HepG2 (cell line): ENCODE measurements around the gene SDHAF3. TPM values are rescaled to one million over a fixed set of nuclear protein-coding genes. Genes with fewer than 3 reads are reported as not detected.

ENCODE experiments used
- ISL2 ChIP-seq: sonication (generic); formaldehyde crosslinking; IDR thresholded peaks from 2 replicates; pipeline ENCODE4 v1.5.0; 2020; ENCODE audit warnings: missing genetic modification reagents
- KDM4B ChIP-seq: sonication (generic); formaldehyde crosslinking; IDR thresholded peaks from 2 replicates; pipeline ENCODE4 v1.4.0; 2020; ENCODE audit warnings: missing genetic modification reagents
- NFIC ChIP-seq: IDR thresholded peaks from 2 replicates; pipeline ENCODE4 v1.6.1; 2012; ENCODE audit warnings: mild to moderate bottlenecking, low read length, inconsistent platforms
- PAX8 ChIP-seq: sonication (generic); formaldehyde crosslinking; IDR thresholded peaks from 2 replicates; pipeline ENCODE4 v1.8.0; 2022; ENCODE audit warnings: mild to moderate bottlenecking, missing genetic modification reagents, borderline replicate concordance
- RARG ChIP-seq: sonication (generic); formaldehyde crosslinking; IDR thresholded peaks from 2 replicates; pipeline ENCODE4 v1.4.0; 2020; ENCODE audit warnings: low read depth, mild to moderate bottlenecking, missing genetic modification reagents
- TGIF2 ChIP-seq: IDR thresholded peaks from 2 replicates; pipeline ENCODE4 v1.6.1; 2016; ENCODE audit warnings: control low read depth, missing compliant biosample characterization
- YY1 ChIP-seq: IDR thresholded peaks from 2 replicates; pipeline ENCODE4 v1.6.1; 2011; ENCODE audit warnings: low read length, low read depth, moderate library complexity, mild to moderate bottlenecking; ENCODE audit not compliant: insufficient read depth, insufficient replicate concordance
- ZNF224 ChIP-seq: sonication (generic); formaldehyde crosslinking; IDR thresholded peaks from 2 replicates; pipeline ENCODE4 v1.5.0; 2020; ENCODE audit warnings: mild to moderate bottlenecking, missing genetic modification reagents
- ZNF30 ChIP-seq: sonication (generic); formaldehyde crosslinking; IDR thresholded peaks from 2 replicates; pipeline ENCODE4 v1.5.0; 2020; ENCODE audit warnings: mild to moderate bottlenecking, missing genetic modification reagents
- ZNF703 ChIP-seq: sonication (generic); formaldehyde crosslinking; IDR thresholded peaks from 2 replicates; pipeline ENCODE4 v1.5.1; 2020; ENCODE audit warnings: missing genetic modification reagents, mild to moderate bottlenecking, moderate library complexity, borderline replicate concordance
- ZNF746 ChIP-seq: sonication (generic); formaldehyde crosslinking; IDR thresholded peaks from 2 replicates; pipeline ENCODE4 v1.8.0; 2022; ENCODE audit warnings: mild to moderate bottlenecking, missing genetic modification reagents
- polyA plus RNA-seq, 8 experiments: library from polyadenylated mRNA; depleted of rRNA in 3 of 8; stranded (reverse) in 7 of 8; unstranded in 1 of 8; fragments of >200 nt; fragmentation: Illumina TruSeq in 4 of 8; extraction: Trizol in 4 of 8; gene quantifications; 2 replicates each; pipeline versions ENCODE4 v1.2.1 to v1.2.3, GENCODE V29; 2011 to 2016; ENCODE audit warnings: low read depth in 4 of 8, missing spikeins in 1 of 8, mixed read lengths in 1 of 8; ENCODE audit not compliant: insufficient read depth in 1 of 8
- total RNA-seq, 5 experiments: library from RNA; depleted of rRNA; stranded (reverse); fragments of >200 nt; fragmentation: Illumina TruSeq; extraction: Trizol; gene quantifications; 2 replicates each; pipeline ENCODE4 v1.2.3, GENCODE V29; 2016; ENCODE audit warnings: low read depth in 1 of 5
- TF ChIP-seq, protein P1 (sequence below): sonication (generic); formaldehyde crosslinking; IDR thresholded peaks from 2 replicates; pipeline ENCODE4 v1.4.0; 2020; ENCODE audit warnings: missing genetic modification reagents
- TF ChIP-seq, protein P2 (sequence below): sonication (generic); formaldehyde crosslinking; IDR thresholded peaks from 2 replicates; pipeline ENCODE4 v1.5.0; 2020; ENCODE audit warnings: missing genetic modification reagents
- TF ChIP-seq, protein P3 (sequence below): sonication (generic); formaldehyde crosslinking; IDR thresholded peaks from 2 replicates; pipeline ENCODE4 v1.4.0; 2020; ENCODE audit warnings: missing genetic modification reagents, mild to moderate bottlenecking, borderline replicate concordance
- TF ChIP-seq, protein P4 (sequence below): sonication (generic); formaldehyde crosslinking; IDR thresholded peaks from 2 replicates; pipeline ENCODE4 v1.4.0; 2020; ENCODE audit warnings: missing genetic modification reagents
- TF ChIP-seq, protein P5 (sequence below): sonication (generic); formaldehyde crosslinking; conservative IDR thresholded peaks from 2 replicates; pipeline ENCODE4 v1.4.0; 2020; ENCODE audit warnings: missing genetic modification reagents

SDHAF3 gene
- total and polyA plus RNA-seq, 2 of the 13 experiments (the other 11 are each of a cell fraction or from before 2014, with no cell fraction given) = 15.2 to 32.6 TPM

DNA sequence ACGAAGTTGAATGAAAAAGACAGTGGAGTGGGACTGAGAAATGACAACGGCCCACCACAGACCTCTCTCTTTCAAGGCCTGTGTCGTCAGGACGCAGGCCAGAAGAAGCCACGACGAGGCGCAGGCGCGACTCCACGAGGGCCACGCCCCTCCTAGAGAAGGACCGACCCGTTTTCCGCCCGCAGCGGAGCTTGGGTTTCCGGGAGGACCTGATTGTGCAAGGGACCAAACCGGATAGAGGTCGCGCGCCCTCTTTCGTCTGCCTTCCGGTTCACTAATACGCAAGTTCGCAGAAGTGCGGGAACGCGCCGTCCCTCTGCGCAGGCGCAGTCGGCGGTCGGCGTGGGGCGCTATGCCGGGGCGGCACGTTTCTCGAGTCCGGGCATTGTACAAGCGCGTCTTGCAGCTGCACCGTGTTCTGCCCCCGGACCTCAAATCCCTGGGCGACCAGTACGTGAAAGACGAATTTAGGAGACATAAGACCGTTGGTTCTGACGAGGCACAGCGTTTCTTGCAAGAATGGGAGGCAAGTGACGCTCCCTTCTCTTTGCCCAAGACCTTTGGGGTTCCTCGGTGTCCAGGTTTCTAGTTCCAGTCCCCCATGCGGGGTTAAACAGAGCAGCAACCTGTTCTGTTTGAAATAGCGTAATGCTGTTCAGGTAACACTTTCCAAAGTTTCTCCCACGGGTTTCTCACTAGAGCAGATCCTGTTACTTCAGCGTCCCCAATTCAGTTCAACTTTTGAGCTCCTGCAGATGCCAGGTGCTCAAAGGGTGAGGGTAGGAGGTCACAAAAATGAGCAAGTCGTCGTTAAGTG lies at the start of gene SDHAF3 (continued):
- TF ChIP-seq ZNF30 (CRISPR knock-in tag) (no peak), ISL2 (peak; percentile 77), TGIF2 (CRISPR knock-in tag) (no peak), KDM4B (CRISPR knock-in tag) (no peak), ZNF746 (0 out of 2 replicates have a peak, but pooled peaks have one; percentile 69), PAX8 (CRISPR knock-in tag) (peak; percentile 82; the same call in 1 of the 2 replicates), ZNF703 (no peak), ZNF224 (CRISPR knock-in tag) (no peak), YY1 (peak; percentile 81), RARG (no peak), NFIC (no peak)
- TF ChIP-seq, protein P1, sequence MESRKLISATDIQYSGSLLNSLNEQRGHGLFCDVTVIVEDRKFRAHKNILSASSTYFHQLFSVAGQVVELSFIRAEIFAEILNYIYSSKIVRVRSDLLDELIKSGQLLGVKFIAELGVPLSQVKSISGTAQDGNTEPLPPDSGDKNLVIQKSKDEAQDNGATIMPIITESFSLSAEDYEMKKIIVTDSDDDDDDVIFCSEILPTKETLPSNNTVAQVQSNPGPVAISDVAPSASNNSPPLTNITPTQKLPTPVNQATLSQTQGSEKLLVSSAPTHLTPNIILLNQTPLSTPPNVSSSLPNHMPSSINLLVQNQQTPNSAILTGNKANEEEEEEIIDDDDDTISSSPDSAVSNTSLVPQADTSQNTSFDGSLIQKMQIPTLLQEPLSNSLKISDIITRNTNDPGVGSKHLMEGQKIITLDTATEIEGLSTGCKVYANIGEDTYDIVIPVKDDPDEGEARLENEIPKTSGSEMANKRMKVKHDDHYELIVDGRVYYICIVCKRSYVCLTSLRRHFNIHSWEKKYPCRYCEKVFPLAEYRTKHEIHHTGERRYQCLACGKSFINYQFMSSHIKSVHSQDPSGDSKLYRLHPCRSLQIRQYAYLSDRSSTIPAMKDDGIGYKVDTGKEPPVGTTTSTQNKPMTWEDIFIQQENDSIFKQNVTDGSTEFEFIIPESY = peak; percentile 71
- TF ChIP-seq, protein P2, sequence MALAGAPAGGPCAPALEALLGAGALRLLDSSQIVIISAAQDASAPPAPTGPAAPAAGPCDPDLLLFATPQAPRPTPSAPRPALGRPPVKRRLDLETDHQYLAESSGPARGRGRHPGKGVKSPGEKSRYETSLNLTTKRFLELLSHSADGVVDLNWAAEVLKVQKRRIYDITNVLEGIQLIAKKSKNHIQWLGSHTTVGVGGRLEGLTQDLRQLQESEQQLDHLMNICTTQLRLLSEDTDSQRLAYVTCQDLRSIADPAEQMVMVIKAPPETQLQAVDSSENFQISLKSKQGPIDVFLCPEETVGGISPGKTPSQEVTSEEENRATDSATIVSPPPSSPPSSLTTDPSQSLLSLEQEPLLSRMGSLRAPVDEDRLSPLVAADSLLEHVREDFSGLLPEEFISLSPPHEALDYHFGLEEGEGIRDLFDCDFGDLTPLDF (CRISPR knock-in tag) = peak; percentile 89
- TF ChIP-seq, protein P3, sequence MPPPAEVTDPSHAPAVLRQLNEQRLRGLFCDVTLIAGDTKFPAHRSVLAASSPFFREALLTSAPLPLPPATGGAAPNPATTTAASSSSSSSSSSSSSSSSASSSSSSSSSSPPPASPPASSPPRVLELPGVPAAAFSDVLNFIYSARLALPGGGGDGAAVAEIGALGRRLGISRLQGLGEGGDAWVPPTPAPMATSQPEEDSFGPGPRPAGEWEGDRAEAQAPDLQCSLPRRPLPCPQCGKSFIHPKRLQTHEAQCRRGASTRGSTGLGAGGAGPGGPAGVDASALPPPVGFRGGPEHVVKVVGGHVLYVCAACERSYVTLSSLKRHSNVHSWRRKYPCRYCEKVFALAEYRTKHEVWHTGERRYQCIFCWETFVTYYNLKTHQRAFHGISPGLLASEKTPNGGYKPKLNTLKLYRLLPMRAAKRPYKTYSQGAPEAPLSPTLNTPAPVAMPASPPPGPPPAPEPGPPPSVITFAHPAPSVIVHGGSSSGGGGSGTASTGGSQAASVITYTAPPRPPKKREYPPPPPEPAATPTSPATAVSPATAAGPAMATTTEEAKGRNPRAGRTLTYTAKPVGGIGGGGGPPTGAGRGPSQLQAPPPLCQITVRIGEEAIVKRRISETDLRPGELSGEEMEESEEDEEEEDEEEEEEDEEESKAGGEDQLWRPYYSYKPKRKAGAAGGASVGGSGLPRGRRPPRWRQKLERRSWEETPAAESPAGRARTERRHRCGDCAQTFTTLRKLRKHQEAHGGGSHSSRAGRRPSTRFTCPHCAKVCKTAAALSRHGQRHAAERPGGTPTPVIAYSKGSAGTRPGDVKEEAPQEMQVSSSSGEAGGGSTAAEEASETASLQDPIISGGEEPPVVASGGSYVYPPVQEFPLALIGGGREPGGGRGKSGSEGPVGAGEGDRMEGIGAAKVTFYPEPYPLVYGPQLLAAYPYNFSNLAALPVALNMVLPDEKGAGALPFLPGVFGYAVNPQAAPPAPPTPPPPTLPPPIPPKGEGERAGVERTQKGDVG = peak; percentile 94; the same call in 1 of the 2 replicates
- TF ChIP-seq, protein P4, sequence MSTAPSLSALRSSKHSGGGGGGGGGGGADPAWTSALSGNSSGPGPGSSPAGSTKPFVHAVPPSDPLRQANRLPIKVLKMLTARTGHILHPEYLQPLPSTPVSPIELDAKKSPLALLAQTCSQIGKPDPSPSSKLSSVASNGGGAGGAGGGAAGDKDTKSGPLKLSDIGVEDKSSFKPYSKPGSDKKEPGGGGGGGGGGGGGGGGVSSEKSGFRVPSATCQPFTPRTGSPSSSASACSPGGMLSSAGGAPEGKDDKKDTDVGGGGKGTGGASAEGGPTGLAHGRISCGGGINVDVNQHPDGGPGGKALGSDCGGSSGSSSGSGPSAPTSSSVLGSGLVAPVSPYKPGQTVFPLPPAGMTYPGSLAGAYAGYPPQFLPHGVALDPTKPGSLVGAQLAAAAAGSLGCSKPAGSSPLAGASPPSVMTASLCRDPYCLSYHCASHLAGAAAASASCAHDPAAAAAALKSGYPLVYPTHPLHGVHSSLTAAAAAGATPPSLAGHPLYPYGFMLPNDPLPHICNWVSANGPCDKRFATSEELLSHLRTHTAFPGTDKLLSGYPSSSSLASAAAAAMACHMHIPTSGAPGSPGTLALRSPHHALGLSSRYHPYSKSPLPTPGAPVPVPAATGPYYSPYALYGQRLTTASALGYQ (CRISPR knock-in tag) = peak; percentile 80
- TF ChIP-seq, protein P5, sequence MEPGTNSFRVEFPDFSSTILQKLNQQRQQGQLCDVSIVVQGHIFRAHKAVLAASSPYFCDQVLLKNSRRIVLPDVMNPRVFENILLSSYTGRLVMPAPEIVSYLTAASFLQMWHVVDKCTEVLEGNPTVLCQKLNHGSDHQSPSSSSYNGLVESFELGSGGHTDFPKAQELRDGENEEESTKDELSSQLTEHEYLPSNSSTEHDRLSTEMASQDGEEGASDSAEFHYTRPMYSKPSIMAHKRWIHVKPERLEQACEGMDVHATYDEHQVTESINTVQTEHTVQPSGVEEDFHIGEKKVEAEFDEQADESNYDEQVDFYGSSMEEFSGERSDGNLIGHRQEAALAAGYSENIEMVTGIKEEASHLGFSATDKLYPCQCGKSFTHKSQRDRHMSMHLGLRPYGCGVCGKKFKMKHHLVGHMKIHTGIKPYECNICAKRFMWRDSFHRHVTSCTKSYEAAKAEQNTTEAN (CRISPR knock-in tag) = peak; percentile 66; the same call in 1 of the 2 replicates
